Left lung (tissue), 10 donors: Measurements from ENCODE around the gene EED. TPM values are rescaled to one million over a fixed set of nuclear protein-coding genes. Genes with fewer than 3 reads are reported as not detected.

Experiments
- ATAC-seq: fragments of 200-7000 bp; cut with Tn5 transposase; one replicate; pipeline ENCODE4 v1.9.1; 2020; ENCODE audit warnings: moderate library complexity
- DNase-seq, 4 donors: peaks; one replicate each; pipeline ENCODE4 v3.0.0-alpha.2; 2013 to 2020
- H3K27ac ChIP-seq, 2 donors: fragments of 200-600 bp; sonication (generic) in 1 of 2; one replicate each; pipeline versions ENCODE4 v1.5.0 to v1.8.0; 2020 to 2021
- H3K27me3 ChIP-seq, 2 donors: fragments of 200-600 bp; sonication (generic) in 1 of 2; one replicate each; pipeline versions ENCODE4 v1.5.0 to v1.8.0; 2020 to 2021
- H3K36me3 ChIP-seq, 2 donors: fragments of 200-600 bp; sonication (generic) in 1 of 2; one replicate each; pipeline versions ENCODE4 v1.5.0 to v1.8.0; 2020 to 2021
- H3K4me1 ChIP-seq, 2 donors: fragments of 200-600 bp; one replicate each; pipeline ENCODE4 v1.8.0; 2021
- H3K4me3 ChIP-seq, 2 donors: fragments of 200-600 bp; sonication (generic) in 1 of 2; one replicate each; pipeline versions ENCODE4 v1.5.0 to v1.8.0; 2020 to 2021; ENCODE audit warnings: mild to moderate bottlenecking in 1 of 2
- H3K9me3 ChIP-seq, 2 donors: fragments of 200-600 bp; sonication (generic) in 1 of 2; one replicate each; pipeline versions ENCODE4 v1.5.0 to v1.8.0; 2020 to 2021
- CTCF ChIP-seq, 2 donors: fragments of 200-600 bp; sonication (generic) in 1 of 2; IDR thresholded peaks; one replicate each; pipeline versions ENCODE4 v1.5.0 to v1.8.0; 2021; ENCODE audit warnings: antibody characterized with exemption in 2 of 2
- intact Hi-C, 2 donors: fragments of 100-400 bp; cut with DNase I; formaldehyde crosslinking; loops; one replicate each; pipeline versions ENCODE4 v1.11.2 to v1.14.2; 2022
- polyA plus RNA-seq, 6 donors: library from polyadenylated mRNA; unstranded; fragments of 120-200 nt; gene quantifications; one replicate each; pipeline ENCODE4 v1.2.1, GENCODE V29; 2013; ENCODE audit not compliant: insufficient read length in 6 of 6
- total RNA-seq, 2 donors: library from RNA; stranded (reverse); fragmentation: NEBNext Ultra II Directional; extraction: Animal tissue kit (Norgen Biotek cat#: 25700); gene quantifications; one replicate each; pipeline ENCODE4 v1.2.1, GENCODE V29; 2021
- donor health status: DM: no; HTN: yes; CAD: no.
- donor health status: DM: no; HTN: no; CAD: no.

The EED gene
- total and polyA plus RNA-seq, 8 donors, result 20.3 to 48.2 (median 37.7) TPM

DNA sequence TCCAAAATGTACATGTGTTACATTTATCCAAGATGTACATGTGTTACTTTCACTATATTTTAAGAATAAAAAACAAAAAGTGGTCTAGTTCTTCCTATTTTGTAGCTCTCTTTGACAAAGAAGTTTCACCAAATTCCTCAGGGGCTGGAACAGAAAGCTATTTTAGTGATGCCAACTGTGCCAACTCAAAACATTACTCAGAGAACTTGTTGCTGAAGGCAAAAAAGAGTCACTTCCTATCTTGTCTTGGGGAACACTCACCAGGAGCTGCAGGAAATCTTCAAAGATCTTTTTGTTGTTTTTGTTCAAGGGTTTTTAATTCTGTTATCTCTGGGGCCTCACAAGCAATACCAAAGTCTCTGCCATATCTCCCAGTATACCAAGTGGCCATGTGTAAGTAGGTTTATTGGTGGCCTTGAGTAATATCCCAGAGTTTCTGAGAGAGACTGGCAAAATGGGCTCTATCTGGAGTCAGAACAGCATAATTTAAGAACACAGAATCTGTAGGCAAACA lies 13.6 kb upstream of the EED start:
- no peak for DNase-seq
- TF ChIP-seq CTCF (IDR thresholded peaks at IDR 0.05), result no peak
- H3K9me3 ChIP-seq, result no peaks in the 10 kb centered on the region
- no peaks in the 10 kb centered on the region for H3K4me1 ChIP-seq
- peaks cover 0 to 5% of the 10 kb centered on the region in 2 donors for H3K27me3 ChIP-seq
- no peak overlapping the region for H3K4me3 ChIP-seq
- intact Hi-C loops, result no loop called here
- H3K27ac ChIP-seq, result no peak overlapping the region
- ATAC-seq, result no peak
- H3K36me3 ChIP-seq, result no peaks in the 10 kb centered on the region

- Histone ChIP-seq H3K36me3 (no peaks in the 10 kb centered on the region), H3K27me3 (peaks cover 0 to 5% of the 10 kb centered on the region in 2 donors), H3K27ac (no peak overlapping the region), H3K9me3 (no peaks in the 10 kb centered on the region), H3K4me3 (no peak overlapping the region), H3K4me1 (no peaks in the 10 kb centered on the region)
- intact Hi-C loops, result no loop called here
- ATAC-seq, result no peak
- DNase-seq, result no peak
- no peak for TF ChIP-seq CTCF (IDR thresholded peaks at IDR 0.05)
Measured at GRCh38 chr11:86232556-86232955, 12.0 kb upstream of the EED start.

- no peak for ATAC-seq
- no peak overlapping the region for H3K4me3 ChIP-seq
- H3K27ac ChIP-seq, result no peak overlapping the region
- intact Hi-C loops, result no loop called here
- no peaks in the 10 kb centered on the region for H3K36me3 ChIP-seq
- peaks cover 0 to 5% of the 10 kb centered on the region in 2 donors for H3K27me3 ChIP-seq
- DNase-seq, result no peak
- TF ChIP-seq CTCF (IDR thresholded peaks at IDR 0.05), result no peak
- H3K4me1 ChIP-seq, result no peaks in the 10 kb centered on the region
- H3K9me3 ChIP-seq, result no peaks in the 10 kb centered on the region
Measured at GRCh38 chr11:86234831-86235461, 9.6 kb upstream of the EED start.

- ATAC-seq (no peak), DNase-seq (no peak)
- TF ChIP-seq CTCF (IDR thresholded peaks at IDR 0.05), result no peak
- Histone ChIP-seq H3K4me3 (no peak overlapping the region), H3K9me3 (no peaks in the 10 kb centered on the region), H3K4me1 (no peaks in the 10 kb centered on the region), H3K36me3 (no peaks in the 10 kb centered on the region), H3K27me3 (peaks cover 0 to 5% of the 10 kb centered on the region in 2 donors), H3K27ac (no peak overlapping the region)
- intact Hi-C loops, result no loop called here
Measured at GRCh38 chr11:86237267-86237804, 7.2 kb upstream of the EED start.

GRCh38 chr11:86240164-86240563 lies 4.4 kb upstream of the EED start:
- H3K9me3 ChIP-seq, result no peaks in the 10 kb centered on the region
- intact Hi-C loops, result no loop called here
- TF ChIP-seq CTCF (IDR thresholded peaks at IDR 0.05), result no peak
- H3K4me1 ChIP-seq, result peaks cover 0 to 10% of the 10 kb centered on the region in 2 donors
- H3K36me3 ChIP-seq, result no peaks in the 10 kb centered on the region
- no peak for ATAC-seq
- no peak for DNase-seq
- H3K27ac ChIP-seq, result no peak overlapping the region
- H3K27me3 ChIP-seq, result no peaks in the 10 kb centered on the region
- H3K4me3 ChIP-seq, result no peak overlapping the region
